Immature natural killer cell (primary cell): Measurements from ENCODE around the gene CCT3. TPM values are rescaled to one million over a fixed set of nuclear protein-coding genes. Genes with fewer than 3 reads are reported as not detected.
A peak's percentile ranks its signal among the peaks of the same experiment; 100 is the strongest.
"Not testable (repeated sequence)": the region's sequence is repeated elsewhere in the genome, so short reads cannot be mapped to it uniquely, and the experiment has no call there.

Source experiments
- DNase-seq, 3 donors: peaks; one replicate each; pipeline ENCODE4 v3.0.0; 2022; ENCODE audit warnings: mixed read lengths in 1 of 3
- H3K27ac Mint-ChIP-seq, 6 donors: one replicate each; pipeline ENCODE4 v1.8.0; 2020; ENCODE audit warnings: mixed read lengths in 6 of 6, mild to moderate bottlenecking in 5 of 6, inconsistent platforms in 4 of 6, moderate library complexity in 3 of 6
- H3K27me3 Mint-ChIP-seq, 3 donors: one replicate each; pipeline ENCODE4 v1.8.0; 2020 to 2021; ENCODE audit warnings: low read depth in 3 of 3, mild to moderate bottlenecking in 3 of 3, mixed read lengths in 3 of 3, moderate library complexity in 3 of 3, inconsistent platforms in 1 of 3
- H3K36me3 Mint-ChIP-seq, 3 donors: one replicate each; pipeline ENCODE4 v1.8.0; 2020; ENCODE audit warnings: mixed read lengths in 3 of 3, inconsistent platforms in 2 of 3, mild to moderate bottlenecking in 2 of 3
- H3K4me1 Mint-ChIP-seq, 2 donors: one replicate each; pipeline ENCODE4 v1.8.0; 2020; ENCODE audit warnings: inconsistent platforms in 2 of 2, mild to moderate bottlenecking in 2 of 2, mixed read lengths in 2 of 2, moderate library complexity in 1 of 2
- H3K4me3 Mint-ChIP-seq, 5 donors: one replicate each; pipeline ENCODE4 v1.8.0; 2020; ENCODE audit warnings: mild to moderate bottlenecking in 5 of 5, mixed read lengths in 5 of 5, inconsistent platforms in 3 of 5, moderate library complexity in 3 of 5
- H3K9me3 Mint-ChIP-seq, 6 donors: one replicate each; pipeline ENCODE4 v1.8.0; 2020; ENCODE audit warnings: mild to moderate bottlenecking in 6 of 6, mixed read lengths in 6 of 6, inconsistent platforms in 4 of 6, moderate library complexity in 3 of 6
- polyA plus RNA-seq, 3 donors: library from polyadenylated mRNA; unstranded; fragments of 300-500 nt; fragmentation: Illumina TruSeq; gene quantifications; one replicate each; pipeline ENCODE4 v1.2.3, GENCODE V29; 2021

The CCT3 gene
- polyA plus RNA-seq, 3 donors from 2014 or later: 174 to 225 (median 177) TPM

DNA sequence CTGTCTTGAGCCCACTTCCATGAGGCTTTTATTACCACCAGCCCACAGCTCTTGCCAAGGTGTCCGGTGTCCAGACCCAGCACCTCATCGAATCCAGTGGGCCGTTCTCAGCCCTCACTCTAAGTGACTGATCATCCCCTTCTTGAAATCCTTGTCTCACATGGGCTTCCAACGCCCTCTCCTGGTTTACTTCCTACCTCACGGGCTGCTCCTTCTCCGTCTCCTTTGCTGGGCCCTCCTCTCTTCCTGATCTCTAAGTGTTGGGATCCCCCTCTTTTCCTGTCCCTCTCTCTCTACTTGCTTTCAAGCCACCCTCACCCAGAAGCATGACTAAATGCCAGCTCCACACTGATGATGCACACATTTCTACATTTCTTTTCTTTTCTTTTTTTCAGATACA lies 21.9 kb upstream of the CCT3 start:
- Mint-ChIP-seq H3K36me3 (no peaks in the 10 kb centered on the region), H3K4me3 (no peak overlapping the region), H3K4me1 (no peaks in the 10 kb centered on the region), H3K27me3 (peaks cover 3 to 17% (median 5%) of the 10 kb centered on the region in 3 donors), H3K27ac (peak overlapping the region in 1 of 6 donors; percentile 13), H3K9me3 (no peaks in the 10 kb centered on the region)
- no peak for DNase-seq

- Mint-ChIP-seq H3K27ac (no peak overlapping the region), H3K9me3 (no peaks in the 10 kb centered on the region), H3K4me1 (no peaks in the 10 kb centered on the region), H3K4me3 (no peak overlapping the region), H3K36me3 (no peaks in the 10 kb centered on the region), H3K27me3 (peaks cover 5 to 20% (median 5%) of the 10 kb centered on the region in 3 donors)
- no peak for DNase-seq
These were observed 21.2 kb upstream of the CCT3 start for GRCh38 chr1:156359249-156359648.

- no peaks in the 10 kb centered on the region for H3K4me1 Mint-ChIP-seq
- H3K27me3 Mint-ChIP-seq: peaks cover 5 to 20% (median 5%) of the 10 kb centered on the region in 3 donors
- H3K9me3 Mint-ChIP-seq: no peaks in the 10 kb centered on the region
- H3K36me3 Mint-ChIP-seq: no peaks in the 10 kb centered on the region
- DNase-seq: no peak
- H3K4me3 Mint-ChIP-seq: no peak overlapping the region
- H3K27ac Mint-ChIP-seq: peak overlapping the region in 1 of 6 donors; percentile 30
These were observed 20.5 kb upstream of the CCT3 start for GRCh38 chr1:156358641-156359040.

DNA sequence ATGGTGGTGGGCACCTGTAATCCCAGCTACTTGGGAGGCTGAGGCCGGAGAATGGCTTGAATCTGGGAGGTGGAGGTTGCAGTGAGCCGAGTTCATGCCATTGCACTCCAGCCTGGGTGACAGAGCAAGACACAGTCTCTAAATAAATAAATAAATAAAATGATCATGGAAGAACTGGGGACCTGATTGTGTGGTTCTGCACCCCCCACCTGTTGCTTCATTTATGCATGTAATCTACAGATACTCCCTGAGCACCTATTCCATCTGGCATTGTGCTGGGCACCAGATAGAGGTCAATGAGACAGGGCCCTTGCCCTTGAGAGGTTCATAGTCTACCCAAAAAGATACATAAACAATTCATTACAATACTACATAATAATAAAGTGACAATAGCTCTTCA lies 19.9 kb upstream of the CCT3 start:
- no peaks in the 10 kb centered on the region for H3K9me3 Mint-ChIP-seq
- H3K27ac Mint-ChIP-seq: no peak overlapping the region
- no peaks in the 10 kb centered on the region for H3K4me1 Mint-ChIP-seq
- H3K27me3 Mint-ChIP-seq: peaks cover 5 to 20% (median 5%) of the 10 kb centered on the region in 3 donors
- H3K36me3 Mint-ChIP-seq: no peaks in the 10 kb centered on the region
- no peak for DNase-seq
- no peak overlapping the region for H3K4me3 Mint-ChIP-seq

- peak; percentile 7 to 41 (median 29) for DNase-seq
- no peaks in the 10 kb centered on the region for H3K36me3 Mint-ChIP-seq
- H3K9me3 Mint-ChIP-seq: no peaks in the 10 kb centered on the region
- no peak overlapping the region for H3K4me3 Mint-ChIP-seq
- no peaks in the 10 kb centered on the region for H3K4me1 Mint-ChIP-seq
- H3K27me3 Mint-ChIP-seq: peaks cover 5 to 20% (median 5%) of the 10 kb centered on the region in 3 donors
- peak overlapping the region in 1 of 6 donors; percentile 45 for H3K27ac Mint-ChIP-seq
These were observed 18.9 kb upstream of the CCT3 start for GRCh38 chr1:156356875-156357534.

- no peak for DNase-seq
- H3K27ac Mint-ChIP-seq: no peak overlapping the region
- H3K27me3 Mint-ChIP-seq: peaks cover 5 to 20% (median 5%) of the 10 kb centered on the region in 3 donors
- H3K36me3 Mint-ChIP-seq: no peaks in the 10 kb centered on the region
- no peaks in the 10 kb centered on the region for H3K9me3 Mint-ChIP-seq
- no peak overlapping the region for H3K4me3 Mint-ChIP-seq
- H3K4me1 Mint-ChIP-seq: no peaks in the 10 kb centered on the region
These were observed 18.3 kb upstream of the CCT3 start for GRCh38 chr1:156356262-156356874.

DNA sequence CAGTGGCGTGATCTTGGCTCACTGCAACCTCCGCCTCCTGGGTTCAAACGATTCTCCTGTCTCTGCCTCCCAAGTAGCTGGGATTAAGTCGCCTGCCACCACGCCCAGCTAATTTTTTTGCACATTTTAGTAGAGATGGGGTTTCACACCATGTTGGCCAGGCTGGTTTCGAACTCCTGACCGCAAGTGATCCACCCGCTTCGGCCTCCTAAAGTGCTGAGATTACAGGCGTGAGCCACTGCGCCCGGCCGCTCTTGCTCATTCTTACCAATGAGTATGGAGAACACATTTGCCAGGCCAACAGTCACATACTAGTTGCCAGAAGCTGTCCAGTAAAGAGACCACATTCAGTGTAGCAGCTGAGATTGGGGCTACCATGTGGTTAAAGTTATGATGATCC lies 14.4 kb upstream of the CCT3 start:
- not testable (repeated sequence) for H3K4me3 Mint-ChIP-seq, DNase-seq, H3K27ac Mint-ChIP-seq, H3K4me1 Mint-ChIP-seq, H3K36me3 Mint-ChIP-seq, H3K9me3 Mint-ChIP-seq
- H3K27me3 Mint-ChIP-seq: peaks cover 0 to 16% (median 5%) of the 10 kb centered on the region in 3 donors

GRCh38 chr1:156347331-156347730 lies 9.2 kb upstream of the CCT3 start:
- no peak overlapping the region for H3K27ac Mint-ChIP-seq
- H3K27me3 Mint-ChIP-seq: peaks cover 0 to 7% (median 4%) of the 10 kb centered on the region in 3 donors
- no peaks in the 10 kb centered on the region for H3K4me1 Mint-ChIP-seq
- H3K4me3 Mint-ChIP-seq: no peak overlapping the region
- no peaks in the 10 kb centered on the region for H3K9me3 Mint-ChIP-seq
- H3K36me3 Mint-ChIP-seq: no peaks in the 10 kb centered on the region
- DNase-seq: no peak

GRCh38 chr1:156346636-156347035 lies 8.5 kb upstream of the CCT3 start:
- no peak for DNase-seq
- no peaks in the 10 kb centered on the region for H3K36me3 Mint-ChIP-seq
- H3K4me3 Mint-ChIP-seq: no peak overlapping the region
- no peak overlapping the region for H3K27ac Mint-ChIP-seq
- H3K27me3 Mint-ChIP-seq: peaks cover 0 to 7% (median 4%) of the 10 kb centered on the region in 3 donors
- no peaks in the 10 kb centered on the region for H3K9me3 Mint-ChIP-seq
- H3K4me1 Mint-ChIP-seq: no peaks in the 10 kb centered on the region

- not testable (repeated sequence) for H3K27me3 Mint-ChIP-seq, H3K4me3 Mint-ChIP-seq, H3K36me3 Mint-ChIP-seq, H3K27ac Mint-ChIP-seq, H3K9me3 Mint-ChIP-seq, DNase-seq, H3K4me1 Mint-ChIP-seq
These were observed 7.9 kb upstream of the CCT3 start for GRCh38 chr1:156346035-156346434.

DNA sequence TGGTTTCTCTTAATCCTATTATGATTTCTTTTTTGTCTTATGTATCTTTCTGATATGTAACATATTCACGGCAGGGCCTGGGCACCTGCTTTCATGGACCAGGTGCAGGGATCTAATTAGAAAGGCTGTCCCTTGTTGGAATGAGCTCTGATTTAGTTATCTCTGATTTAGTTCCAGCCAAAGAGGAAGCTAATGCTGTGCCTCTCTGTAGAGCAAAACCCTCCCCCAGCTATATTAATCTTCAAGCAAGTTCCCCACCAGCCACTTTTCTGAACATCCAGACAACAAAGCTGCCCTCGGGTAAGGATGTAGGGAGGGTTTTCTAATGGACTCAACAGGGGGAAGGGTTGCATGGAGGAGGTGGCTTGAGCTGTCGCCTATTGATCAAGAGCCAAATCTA lies 6.3 kb upstream of the CCT3 start:
- H3K9me3 Mint-ChIP-seq: no peaks in the 10 kb centered on the region
- no peak overlapping the region for H3K4me3 Mint-ChIP-seq
- peaks cover under 1 to 2% of the 10 kb centered on the region in 2 donors for H3K4me1 Mint-ChIP-seq
- H3K27ac Mint-ChIP-seq: no peak overlapping the region
- H3K36me3 Mint-ChIP-seq: no peaks in the 10 kb centered on the region
- H3K27me3 Mint-ChIP-seq: peaks cover 0 to 7% (median 1%) of the 10 kb centered on the region in 3 donors
- DNase-seq: no peak

DNA sequence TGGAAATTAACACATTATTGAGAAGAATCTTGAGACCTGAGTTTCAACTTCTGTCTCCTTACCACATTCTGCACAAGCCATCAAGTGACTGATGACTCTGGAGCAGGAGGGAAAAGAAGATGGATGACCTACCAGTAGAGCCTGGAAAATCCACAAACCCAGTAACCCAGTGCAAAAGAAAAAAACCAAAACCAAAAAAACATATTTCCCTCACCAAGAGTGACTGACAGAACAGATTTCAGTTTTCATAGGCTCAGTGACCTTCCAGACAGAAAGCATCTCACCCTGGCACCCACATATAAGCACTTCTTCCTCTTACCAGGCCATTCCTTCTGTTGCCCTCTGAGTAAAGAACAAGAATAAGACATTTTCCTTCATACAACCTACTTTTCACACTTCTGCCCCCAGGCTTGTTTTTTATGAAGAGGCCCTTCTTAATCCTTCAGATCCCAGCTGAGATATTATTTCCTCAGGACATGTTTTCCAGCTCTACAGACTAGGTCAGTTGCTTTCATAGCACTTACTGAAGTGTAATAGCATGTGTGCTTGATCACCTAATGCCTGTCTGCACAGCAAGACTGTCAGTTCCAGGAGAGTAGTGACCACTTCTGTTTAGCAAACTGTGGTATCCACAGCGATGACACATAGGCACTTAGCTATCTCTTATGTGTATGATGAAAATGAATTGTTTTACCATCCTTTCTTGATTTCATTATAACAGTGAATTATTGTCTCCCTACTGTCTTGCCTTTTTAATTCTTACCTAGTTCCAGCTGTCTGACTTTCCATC lies 4.3 kb upstream of the CCT3 start:
- Mint-ChIP-seq H3K27ac (no peak overlapping the region), H3K4me3 (no peak overlapping the region)

GRCh38 chr1:156337888-156338179 lies 258 bp downstream of the CCT3 start:
- peaks cover 6 to 8% (median 8%) of the 10 kb centered on the region in 3 donors for H3K27me3 Mint-ChIP-seq
- peaks cover 39 to 53% of the 10 kb centered on the region in 2 donors for H3K4me1 Mint-ChIP-seq
- no peaks in the 10 kb centered on the region for H3K9me3 Mint-ChIP-seq
- H3K27ac Mint-ChIP-seq: peak overlapping the region; percentile 90 to 99 (median 96)
- DNase-seq: no peak
- H3K4me3 Mint-ChIP-seq: peak overlapping the region; percentile 96 to 99 (median 96)
- peaks cover 0 to 10% (median 5%) of the 10 kb centered on the region in 3 donors for H3K36me3 Mint-ChIP-seq

More for the DNA sequence above, 4.3 kb upstream of the CCT3 start:
- Mint-ChIP-seq H3K4me1 (peaks cover 18 to 21% of the 10 kb centered on the region in 2 donors), H3K9me3 (no peaks in the 10 kb centered on the region), H3K27me3 (peaks cover 6 to 14% (median 8%) of the 10 kb centered on the region in 3 donors), H3K36me3 (no peaks in the 10 kb centered on the region)
- DNase-seq: no peak
